Prostate gland (tissue), 2 donors: Measurements from ENCODE around the gene ST8SIA1. TPM values are rescaled to one million over a fixed set of nuclear protein-coding genes. Genes with fewer than 3 reads are reported as not detected.
A peak's percentile ranks its signal among the peaks of the same experiment; 100 is the strongest.

ENCODE experiments used
- DNase-seq: peaks from one replicate; pipeline ENCODE4 v3.0.0-alpha.2; 2019; ENCODE audit warnings: low spot score
- H3K27ac ChIP-seq, 2 donors: fragments of 200-600 bp; sonication (generic); 2 replicates each; pipeline ENCODE4 v1.5.1; 2017 to 2019
- H3K27me3 ChIP-seq: fragments of 200-600 bp; sonication (generic); replicated peaks from 2 replicates; pipeline ENCODE4 v1.5.1; 2019; ENCODE audit not compliant: insufficient read depth
- H3K36me3 ChIP-seq, 2 donors: fragments of 200-600 bp; sonication (generic); 1 replicate in 1 of 2; 2 replicates in 1 of 2; pipeline versions ENCODE4 v1.5.1 to v1.8.1; 2017 to 2019
- H3K4me1 ChIP-seq: fragments of 200-600 bp; sonication (generic); replicated peaks from 2 replicates; pipeline ENCODE4 v1.5.1; 2019
- H3K4me3 ChIP-seq, 2 donors: fragments of 200-600 bp; sonication (generic); 2 replicates each; pipeline ENCODE4 v1.5.1; 2017 to 2019
- H3K9me3 ChIP-seq: fragments of 200-600 bp; sonication (generic); 2 replicates; pipeline ENCODE4 v1.5.1; 2017
- CTCF ChIP-seq, 4 experiments: fragments of 200-600 bp in 2 of 4; fragments of 450-650 bp in 2 of 4; sonication (generic) in 2 of 4; IDR thresholded peaks; 1 replicate in 3 of 4; 2 replicates in 1 of 4; pipeline ENCODE4 v1.5.1; 2016 to 2019; ENCODE audit warnings: antibody characterized with exemption in 4 of 4, mild to moderate bottlenecking in 2 of 4, moderate library complexity in 2 of 4
- POLR2A ChIP-seq: fragments of 450-650 bp; IDR thresholded peaks from one replicate; pipeline ENCODE4 v1.6.1; 2016; ENCODE audit warnings: antibody characterized with exemption, mild to moderate bottlenecking
- POLR2AphosphoS5 ChIP-seq: sonication (generic); formaldehyde crosslinking; IDR thresholded peaks from one replicate; pipeline ENCODE4 v1.6.1; 2017; ENCODE audit warnings: antibody characterized with exemption
- WGBS: methylation state at CpG from one replicate; pipeline ENCODE4 v1.1.5; 2018; 5-methylcytosine and 5-hydroxymethylcytosine counted together
- intact Hi-C: fragments of 100-400 bp; cut with DNase I; formaldehyde crosslinking; loops from one replicate; pipeline ENCODE4 v1.14.2; 2022
- total RNA-seq, 2 donors: library from RNA; depleted of rRNA; stranded (reverse); fragments of >200 nt; gene quantifications; one replicate each; pipeline ENCODE4 v1.1.0, GENCODE V29; 2016

Gene ST8SIA1
- total RNA-seq, 2 donors from 2014 or later, result 17.7 to 18.8 TPM

- Histone ChIP-seq H3K4me3 (no peak overlapping the region), H3K27ac (no peak overlapping the region), H3K36me3 (no peaks in the 10 kb centered on the region), H3K27me3 (no peaks in the 10 kb centered on the region), H3K9me3 (no peaks in the 10 kb centered on the region), H3K4me1 (no peaks in the 10 kb centered on the region)
- intact Hi-C loops, result no loop called here
- no peak for DNase-seq
- WGBS, result 79% methylated on average over 6 of the region's 6 CpGs
- TF ChIP-seq CTCF (IDR thresholded peaks at IDR 0.05) (no peak), POLR2A (no peak), POLR2AphosphoS5 (no peak)
Observed at GRCh38 chr12:22282283-22282682, 52.2 kb downstream of the ST8SIA1 start.

- TF ChIP-seq POLR2A (no peak), CTCF (IDR thresholded peaks at IDR 0.05) (no peak), POLR2AphosphoS5 (no peak)
- Histone ChIP-seq H3K4me1 (no peaks in the 10 kb centered on the region), H3K27me3 (no peaks in the 10 kb centered on the region), H3K27ac (no peak overlapping the region), H3K9me3 (no peaks in the 10 kb centered on the region), H3K4me3 (no peak overlapping the region), H3K36me3 (no peaks in the 10 kb centered on the region)
- 78% methylated on average over 3 of the region's 3 CpGs for WGBS
- intact Hi-C loops, result loop anchor here (5.0 kb wide), 1 partner anchor 55 kb away; the partner anchor contains the start of gene ST8SIA1
- no peak for DNase-seq
Observed at GRCh38 chr12:22276867-22277266, 57.6 kb downstream of the ST8SIA1 start.

GRCh38 chr12:22276313-22276712, 58.2 kb downstream of the ST8SIA1 start:
- intact Hi-C loops, result loop anchor here (5.0 kb wide), 1 partner anchor 56 kb away; the partner anchor contains the start of gene ST8SIA1
- Histone ChIP-seq H3K27me3 (no peaks in the 10 kb centered on the region), H3K36me3 (no peaks in the 10 kb centered on the region), H3K9me3 (no peaks in the 10 kb centered on the region), H3K4me3 (no peak overlapping the region), H3K4me1 (no peaks in the 10 kb centered on the region), H3K27ac (peak overlapping the region; percentile 28 to 37)
- no peak for DNase-seq
- TF ChIP-seq POLR2AphosphoS5, result no peak
- no peak for TF ChIP-seq POLR2A
- TF ChIP-seq CTCF (IDR thresholded peaks at IDR 0.05), result no peak
- WGBS, result 84% methylated on average over 5 of the region's 5 CpGs

- H3K4me3 ChIP-seq, result no peak overlapping the region
- no peaks in the 10 kb centered on the region for H3K9me3 ChIP-seq
- 33% methylated on average over 2 of the region's 2 CpGs for WGBS
- H3K27me3 ChIP-seq, result no peaks in the 10 kb centered on the region
- H3K4me1 ChIP-seq, result no peaks in the 10 kb centered on the region
- intact Hi-C loops, result loop anchor here (5.0 kb wide), 1 partner anchor 56 kb away; the partner anchor contains the start of gene ST8SIA1
- H3K27ac ChIP-seq, result peak overlapping the region in 1 of 2 donors; percentile 37
- TF ChIP-seq POLR2A, result no peak
- TF ChIP-seq POLR2AphosphoS5, result peak; percentile 51
- DNase-seq, result peak; percentile 58
- no peaks in the 10 kb centered on the region for H3K36me3 ChIP-seq
Observed at GRCh38 chr12:22275843-22276242, 58.7 kb downstream of the ST8SIA1 start.

- Histone ChIP-seq H3K27me3 (no peaks in the 10 kb centered on the region), H3K4me3 (no peak overlapping the region), H3K4me1 (no peaks in the 10 kb centered on the region), H3K36me3 (no peaks in the 10 kb centered on the region), H3K27ac (no peak overlapping the region), H3K9me3 (no peaks in the 10 kb centered on the region)
- intact Hi-C loops, result no loop called here
- no peak for DNase-seq
- 66% methylated on average over 11 of the region's 11 CpGs for WGBS
- TF ChIP-seq CTCF (IDR thresholded peaks at IDR 0.05), result no peak
- TF ChIP-seq POLR2AphosphoS5, result no peak
- no peak for TF ChIP-seq POLR2A
Observed at GRCh38 chr12:22272335-22273151, 62.0 kb downstream of the ST8SIA1 start.
